HG03064 (cell line): ENCODE data around the gene GALP.
"Not testable (repeated sequence)": the region's sequence is repeated elsewhere in the genome, so short reads cannot be mapped to it uniquely, and the experiment has no call there.

Source experiments
- ATAC-seq: cut with Tn5 transposase; IDR thresholded peaks from one replicate; pipeline ENCODE4 v1.9.1; 2021; ENCODE audit warnings: low read depth; ENCODE audit not compliant: unreplicated experiment

Gene GALP

DNA sequence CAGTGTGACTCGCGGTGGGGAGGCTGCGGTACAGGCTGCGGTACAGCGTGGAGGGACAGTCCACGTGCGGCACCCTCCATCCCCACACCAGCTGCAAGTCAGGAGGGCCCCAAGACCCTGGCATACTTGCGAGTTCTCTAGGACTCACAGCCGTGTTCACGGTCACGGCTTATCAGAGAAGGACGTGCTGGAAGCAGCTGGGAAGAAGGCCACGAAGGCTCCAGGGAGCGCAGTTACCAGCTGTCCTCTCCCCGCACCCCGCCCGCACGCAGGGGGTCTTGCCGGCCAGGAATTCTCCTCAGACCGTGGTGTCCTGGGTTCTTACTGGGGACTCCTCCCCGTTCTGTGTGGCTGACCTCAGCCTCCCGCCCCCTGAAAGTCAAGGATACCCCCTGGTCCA, 28.5 kb upstream of the GALP start:
- ATAC-seq: no peak

DNA sequence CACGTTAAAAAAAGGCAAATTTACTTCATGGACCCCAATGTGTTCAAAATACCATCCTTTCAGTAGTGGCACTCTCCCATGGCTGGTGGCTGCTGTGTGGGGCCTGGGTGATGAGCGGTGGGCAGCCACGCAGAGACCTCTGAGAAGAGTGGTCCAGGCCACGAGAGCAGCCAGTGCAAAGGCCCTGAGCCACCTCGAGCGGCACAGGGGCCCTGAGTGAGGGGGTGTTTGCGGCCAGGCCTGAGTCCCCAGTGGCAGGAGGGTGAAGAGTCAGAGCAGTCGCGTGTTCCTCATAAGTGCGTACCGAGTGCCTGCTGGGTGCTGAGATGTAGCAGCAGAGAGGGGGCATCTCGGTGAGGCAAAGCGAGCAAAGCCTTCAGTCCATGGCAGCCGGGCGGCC, 27.7 kb upstream of the GALP start:
- no peak for ATAC-seq

DNA sequence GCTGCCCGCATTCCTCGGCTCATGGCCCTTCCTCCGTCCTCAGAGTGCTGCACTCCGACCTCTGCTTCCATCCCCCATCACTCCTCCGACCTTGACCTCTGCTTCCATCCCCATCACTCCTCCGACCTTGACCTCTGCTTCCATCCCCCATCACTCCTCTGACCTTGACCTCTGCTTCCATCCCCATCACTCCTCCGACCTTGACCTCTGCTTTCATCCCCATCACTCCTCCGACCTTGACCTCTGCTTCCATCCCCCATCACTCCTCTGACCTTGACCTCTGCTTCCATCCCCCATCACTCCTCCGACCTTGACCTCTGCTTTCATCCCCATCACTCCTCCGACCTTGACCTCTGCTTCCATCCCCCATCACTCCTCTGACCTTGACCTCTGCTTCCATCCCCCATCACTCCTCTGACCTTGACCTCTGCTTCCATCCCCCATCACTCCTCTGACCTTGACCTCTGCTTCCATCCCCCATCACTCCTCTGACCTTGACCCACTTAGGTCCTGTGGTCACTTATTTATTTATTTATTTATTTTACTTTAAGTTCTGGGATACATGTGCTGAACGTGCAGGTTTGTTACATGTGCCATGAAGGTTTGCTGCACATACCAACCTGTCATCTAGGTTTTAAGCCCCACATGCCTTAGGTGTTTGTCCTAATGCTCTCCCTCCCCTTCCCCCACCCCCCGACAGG, 26.7 kb upstream of the GALP start:
- not testable (repeated sequence) for ATAC-seq

DNA sequence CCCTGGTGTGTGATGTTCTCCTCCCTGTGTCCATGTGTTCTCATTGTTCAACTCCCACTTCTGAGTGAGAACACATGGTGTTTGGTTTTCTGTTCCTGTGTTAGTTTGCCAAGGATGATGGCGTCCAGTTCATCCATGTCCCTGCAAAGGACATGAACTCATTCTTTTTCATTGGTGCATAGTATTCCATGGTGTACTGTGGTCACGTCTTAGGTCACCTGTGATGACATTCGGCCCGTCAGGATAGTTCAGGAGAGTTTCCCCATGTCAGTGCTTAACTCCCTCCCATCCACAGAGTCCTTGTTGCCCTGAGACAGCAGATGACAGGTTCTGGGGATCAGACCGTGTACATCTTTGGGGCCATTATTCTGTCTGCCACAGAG, 26.2 kb upstream of the GALP start:
- no peak for ATAC-seq

DNA sequence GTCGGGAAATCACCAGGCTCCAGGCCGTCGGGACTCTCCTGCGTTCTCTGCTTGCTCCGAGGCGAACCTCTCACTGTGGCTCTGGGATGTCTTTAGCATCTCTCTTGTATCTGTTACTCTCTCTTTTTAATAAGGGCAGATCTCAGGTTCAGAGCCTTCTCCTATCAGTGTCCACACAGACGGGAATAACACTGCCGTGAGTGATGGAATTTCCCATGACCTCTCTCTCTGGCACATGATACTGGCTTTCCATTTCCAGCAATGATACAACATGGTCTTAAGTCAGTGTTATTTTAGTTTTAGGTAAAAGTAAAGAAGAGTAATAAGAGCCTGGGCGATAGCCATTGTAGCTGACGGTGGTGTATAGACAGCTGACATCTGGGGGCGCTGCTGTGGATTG, 25.4 kb upstream of the GALP start:
- no peak for ATAC-seq

DNA sequence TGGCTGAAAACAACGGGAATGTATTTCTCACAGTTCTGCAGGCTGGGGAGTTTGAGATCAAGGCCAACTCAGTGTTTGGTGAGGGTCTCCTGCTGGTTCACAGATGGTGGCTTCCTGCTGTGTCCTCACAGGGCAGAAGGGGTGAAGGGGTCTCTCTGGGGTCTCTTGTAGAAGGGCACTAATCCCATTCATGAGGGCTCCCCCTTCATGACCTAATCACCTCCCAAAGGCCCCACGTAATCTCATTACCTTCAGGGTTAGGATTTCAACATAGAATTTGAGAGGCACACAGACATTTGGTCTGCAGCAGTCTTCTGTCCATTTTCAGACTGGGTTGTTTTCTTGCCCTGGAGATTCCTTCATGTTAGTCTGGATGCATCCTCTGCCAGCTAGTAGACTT, 23.2 kb upstream of the GALP start:
- no peak for ATAC-seq

DNA sequence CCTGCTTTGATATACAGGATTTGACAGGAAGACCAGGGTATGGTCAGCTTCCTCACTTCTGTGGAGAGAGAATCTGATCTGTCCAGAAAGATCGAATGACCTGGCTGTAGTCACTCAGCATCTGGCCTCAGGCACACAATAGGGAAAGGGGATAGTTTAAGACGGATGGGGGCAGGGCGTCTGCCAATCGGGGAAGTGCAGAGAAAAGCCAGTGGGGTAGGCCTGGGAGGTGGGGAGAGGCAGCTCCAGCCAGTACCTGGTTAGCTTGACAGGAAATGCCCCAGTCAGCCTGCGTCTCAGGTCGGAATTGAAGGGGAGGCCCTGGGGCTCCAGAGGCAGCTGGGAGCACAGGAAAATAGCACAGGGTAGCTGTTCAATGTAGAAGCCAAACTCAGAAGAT, 22.3 kb upstream of the GALP start:
- ATAC-seq: no peak

DNA sequence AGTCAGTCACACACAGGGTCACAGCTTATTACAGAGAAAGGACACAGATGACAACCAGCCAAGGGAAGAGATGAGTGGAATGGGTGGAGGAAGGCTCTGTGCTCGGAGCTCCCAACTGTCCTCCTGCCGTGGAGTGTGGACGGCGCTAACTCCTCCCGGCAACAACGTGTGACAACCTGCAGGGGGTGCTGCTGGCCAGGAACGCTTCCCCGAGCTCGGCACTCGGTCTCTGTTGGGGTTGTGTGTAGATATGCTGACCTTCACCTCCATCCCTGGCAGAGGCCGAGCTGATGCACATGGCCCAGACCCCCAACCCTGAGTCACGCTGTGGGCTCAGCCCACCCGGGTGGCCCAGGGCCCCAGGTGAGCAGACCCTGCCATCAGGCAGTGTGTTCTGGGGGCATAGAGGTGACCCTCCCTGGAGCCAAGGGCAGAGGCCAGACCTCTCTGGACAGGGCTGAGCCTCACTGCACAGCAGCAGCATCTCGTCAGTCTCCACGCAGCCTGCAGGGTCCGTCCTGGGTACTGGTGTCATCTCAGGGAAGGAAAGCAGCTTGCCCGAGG, 20.6 kb upstream of the GALP start:
- ATAC-seq: no peak

DNA sequence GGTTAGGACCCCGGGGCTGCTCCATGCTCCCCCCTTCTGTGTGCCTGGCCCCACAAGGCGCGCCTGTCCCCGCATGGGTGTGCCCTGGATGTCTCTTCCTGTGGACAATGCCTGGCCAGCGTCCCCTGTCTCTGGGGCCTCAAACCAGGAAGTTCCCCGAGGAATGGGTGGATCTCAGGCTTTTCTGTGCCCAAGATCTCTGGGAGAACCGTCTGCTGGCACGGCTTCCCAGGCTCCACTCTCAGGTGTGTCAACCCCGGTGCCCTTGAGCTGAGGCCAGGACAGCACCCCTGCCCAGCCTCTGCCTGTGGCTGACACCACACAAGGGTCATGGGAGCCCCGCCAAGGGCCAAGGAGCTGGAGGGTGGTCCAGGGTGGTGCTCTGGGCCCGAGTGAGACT, 19.0 kb upstream of the GALP start:
- ATAC-seq: no peak

DNA sequence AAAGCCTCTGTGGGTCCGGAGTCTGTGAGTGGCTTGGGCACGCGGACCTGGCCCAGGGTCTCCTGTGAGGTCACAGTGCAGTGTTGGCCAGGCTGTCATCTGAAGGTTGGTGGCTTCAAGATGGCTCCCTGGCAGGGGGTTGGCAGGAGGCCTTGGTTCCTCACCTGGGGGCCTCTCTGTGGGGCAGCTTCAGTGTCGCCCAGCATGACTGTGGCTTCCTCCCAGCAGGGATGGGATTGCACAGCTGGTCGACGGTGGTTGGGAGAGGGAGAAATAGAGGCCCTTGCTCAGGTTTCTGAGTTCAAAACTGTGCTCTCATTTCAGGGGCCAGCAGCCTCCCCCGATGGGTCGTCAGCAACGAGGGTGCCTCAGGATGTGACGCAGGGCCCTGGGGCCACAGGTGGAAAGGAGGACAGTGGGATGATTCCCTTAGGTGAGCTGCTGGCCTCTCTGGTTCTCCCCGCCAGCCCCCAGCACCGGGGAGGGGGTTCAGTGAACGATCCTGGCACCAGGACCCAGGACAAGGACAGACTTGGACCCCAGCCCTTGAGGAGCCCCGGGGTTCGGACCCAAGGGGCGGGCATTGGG, 17.5 kb upstream of the GALP start:
- no peak for ATAC-seq

DNA sequence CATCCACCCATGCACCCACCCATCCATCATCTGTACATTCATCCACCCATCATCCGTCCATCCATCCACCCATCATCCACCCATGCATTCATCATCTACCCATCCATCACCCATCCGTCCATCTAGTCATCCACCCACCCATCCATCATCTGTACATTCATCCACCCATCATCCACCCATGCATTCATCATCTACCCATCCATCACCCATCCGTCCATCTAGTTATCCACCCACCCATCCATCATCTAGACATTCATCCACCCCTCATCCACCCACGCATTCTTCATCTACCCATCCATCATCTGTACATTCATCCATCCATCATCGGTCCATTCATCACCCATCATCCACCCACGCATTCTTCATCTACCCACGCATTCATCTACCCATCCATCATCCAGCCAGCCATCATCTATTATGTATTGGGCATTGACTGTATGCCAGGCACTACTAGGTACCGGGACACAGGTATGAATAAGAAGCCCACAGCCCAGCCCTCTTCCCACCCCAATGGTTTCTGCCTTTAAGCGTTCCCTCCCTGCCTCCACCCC, 16.7 kb upstream of the GALP start:
- no peak for ATAC-seq

DNA sequence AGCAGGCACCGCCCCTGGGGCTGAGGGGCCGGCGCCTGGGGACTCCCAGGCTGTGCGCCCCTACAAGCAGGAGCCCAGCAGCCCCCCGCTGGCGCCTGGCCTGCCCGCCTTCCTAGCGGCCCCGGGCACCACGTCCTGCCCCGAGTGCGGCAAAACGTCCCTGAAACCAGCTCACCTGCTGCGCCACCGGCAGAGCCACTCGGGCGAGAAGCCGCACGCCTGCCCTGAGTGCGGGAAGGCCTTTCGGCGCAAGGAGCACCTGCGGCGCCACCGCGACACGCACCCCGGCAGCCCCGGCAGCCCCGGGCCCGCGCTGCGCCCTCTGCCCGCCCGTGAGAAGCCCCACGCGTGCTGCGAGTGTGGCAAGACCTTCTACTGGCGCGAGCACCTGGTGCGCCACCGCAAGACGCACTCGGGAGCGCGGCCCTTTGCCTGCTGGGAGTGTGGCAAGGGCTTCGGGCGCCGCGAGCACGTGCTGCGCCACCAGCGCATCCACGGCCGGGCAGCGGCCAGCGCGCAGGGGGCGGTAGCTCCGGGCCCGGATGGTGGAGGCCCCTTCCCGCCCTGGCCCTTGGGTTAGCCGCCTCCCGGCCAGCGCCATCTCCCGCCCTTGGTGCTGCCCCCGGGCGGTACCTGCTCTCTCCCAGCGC, 16.1 kb upstream of the GALP start:
- ATAC-seq: no peak

DNA sequence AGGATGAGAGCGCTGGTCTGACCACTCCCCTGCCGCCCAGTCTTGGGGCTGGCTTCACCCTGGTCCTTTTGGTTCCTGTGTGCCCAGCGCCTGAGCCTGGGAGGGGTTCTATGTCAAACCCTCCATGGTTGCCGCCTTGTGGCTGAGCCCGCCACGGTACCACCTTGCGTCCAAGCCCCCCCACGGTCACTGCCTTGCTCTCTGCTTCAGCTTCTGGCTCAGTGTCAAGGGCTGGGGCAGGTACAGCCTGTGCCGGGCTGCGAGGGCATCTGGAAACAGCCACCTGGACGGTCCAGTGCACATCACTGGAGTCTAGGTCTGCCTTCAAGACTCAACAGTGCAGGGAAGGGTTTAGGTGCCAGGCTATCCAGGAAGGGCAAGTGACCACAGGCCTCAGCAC, 14.3 kb upstream of the GALP start:
- ATAC-seq: no peak

DNA sequence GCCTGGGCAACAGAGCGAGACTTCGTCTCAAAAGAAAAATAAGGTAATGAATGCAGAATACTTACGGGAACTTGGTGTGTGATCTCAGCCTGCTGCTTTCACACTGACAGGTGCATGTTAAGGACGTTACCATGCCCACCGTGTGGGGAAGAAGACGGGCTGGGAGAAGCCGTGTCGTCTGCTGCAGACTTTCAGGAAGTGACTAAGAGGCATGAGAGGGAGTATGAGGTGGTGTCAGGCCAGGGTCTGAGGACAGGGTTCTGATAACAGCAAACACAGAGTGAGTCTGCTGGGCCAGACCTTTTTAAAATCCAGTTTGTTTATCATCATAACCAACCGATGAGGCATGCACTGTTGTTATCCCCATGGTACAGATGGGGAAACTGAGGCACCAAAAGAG, 13.6 kb upstream of the GALP start:
- no peak for ATAC-seq

DNA sequence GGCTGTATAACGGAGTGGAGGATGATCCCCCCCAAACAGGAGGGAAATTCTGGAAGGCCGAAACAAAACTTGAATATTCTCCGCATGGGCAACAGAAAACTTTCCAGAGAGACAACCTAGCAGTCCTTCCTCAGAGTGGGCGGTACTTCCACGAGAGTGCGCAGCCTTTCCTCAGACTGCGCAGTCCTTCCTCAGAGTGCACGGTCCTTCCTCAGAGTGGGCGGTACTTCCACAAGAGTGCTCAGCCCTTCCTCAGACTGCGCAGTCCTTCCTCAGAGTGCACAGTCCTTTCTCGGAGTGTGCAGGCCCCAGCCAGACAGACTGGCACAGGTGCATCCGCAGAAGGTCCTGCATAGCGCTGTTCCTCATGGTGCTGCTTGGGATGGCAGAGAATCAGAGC, 12.7 kb upstream of the GALP start:
- no peak for ATAC-seq

DNA sequence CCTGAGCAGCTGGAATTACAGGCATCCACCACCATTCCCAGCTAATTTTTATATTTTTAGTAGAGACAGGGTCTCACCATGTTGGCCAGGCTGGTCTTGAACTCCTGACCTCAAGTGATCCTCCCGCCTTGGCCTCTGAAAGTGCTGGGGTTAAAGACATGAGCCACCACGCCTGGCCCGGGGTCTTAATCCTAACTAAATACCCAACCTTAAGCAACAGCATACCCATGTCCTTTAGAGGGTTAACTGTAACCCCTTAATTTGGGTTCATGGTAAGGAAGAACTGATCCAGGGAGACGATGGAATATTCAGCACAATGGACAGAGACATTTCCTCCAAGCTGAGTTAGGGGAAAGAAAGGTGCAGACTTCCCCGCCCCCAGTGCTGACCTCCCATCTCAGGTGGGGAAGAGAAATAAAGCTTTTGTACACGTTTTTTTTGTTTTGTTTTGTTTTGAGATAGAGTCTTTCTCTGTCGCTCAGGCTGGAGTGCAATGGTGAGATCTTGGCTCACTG, 8.7 kb upstream of the GALP start:
- no peak for ATAC-seq

DNA sequence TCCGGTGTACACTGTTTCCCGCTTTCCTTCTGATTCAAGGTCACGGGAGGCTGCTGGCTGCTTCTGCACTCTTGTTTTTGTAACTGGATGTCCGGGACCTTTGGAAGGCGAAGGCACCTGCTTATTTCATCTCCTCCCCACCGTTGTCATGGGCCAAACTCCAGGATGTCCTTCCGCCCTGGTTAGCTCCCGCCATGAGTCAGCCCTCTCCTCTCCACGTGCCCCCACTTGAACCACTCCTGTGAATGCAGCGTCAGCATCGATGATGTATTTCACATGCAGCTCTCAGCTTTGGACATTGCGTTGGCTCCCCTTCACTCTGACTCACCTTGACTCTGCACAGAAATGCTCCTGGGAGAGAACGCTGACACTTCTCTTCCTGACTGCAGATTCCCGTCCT, 5.5 kb upstream of the GALP start:
- ATAC-seq: no peak

DNA sequence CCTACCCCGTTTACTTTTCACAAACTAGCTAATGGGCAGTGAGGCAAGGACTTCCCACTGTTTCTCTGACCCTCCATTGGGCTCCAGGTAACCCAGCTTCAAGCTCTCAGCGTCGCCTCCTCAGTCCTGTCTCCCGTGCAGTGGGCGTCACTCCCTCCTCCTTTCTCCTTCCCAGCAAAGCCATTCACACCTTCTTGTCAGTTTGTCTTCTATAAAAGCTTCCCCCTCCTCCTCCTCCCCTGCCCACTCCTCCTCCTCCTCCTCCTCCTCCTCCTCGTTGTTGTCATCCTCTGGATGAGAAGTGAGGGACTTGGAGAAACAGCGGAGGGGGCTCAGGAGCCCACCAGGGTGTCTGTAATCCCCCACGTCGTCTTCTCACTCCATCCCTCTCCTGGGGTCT, 1.7 kb upstream of the GALP start:
- ATAC-seq: no peak

DNA sequence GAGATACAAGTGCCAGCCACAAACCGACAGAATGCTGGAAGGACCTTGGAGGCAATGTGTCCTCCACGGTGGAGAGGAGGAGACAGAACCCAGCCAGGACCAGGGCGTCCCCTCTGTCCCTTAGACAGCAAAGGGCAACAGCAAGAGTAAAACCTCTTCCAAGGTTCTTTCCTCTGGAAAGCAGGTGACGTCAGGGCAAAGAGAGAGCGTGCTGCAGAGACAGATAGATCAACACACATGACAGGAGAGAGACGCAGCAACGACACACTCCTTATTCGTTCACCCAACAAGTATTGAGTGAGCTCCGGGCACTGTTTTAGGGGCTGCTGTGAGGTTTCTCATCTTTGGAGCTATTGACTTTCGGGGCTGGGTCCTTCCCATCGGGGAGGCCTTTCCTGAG, 1.3 kb upstream of the GALP start:
- no peak for ATAC-seq

DNA sequence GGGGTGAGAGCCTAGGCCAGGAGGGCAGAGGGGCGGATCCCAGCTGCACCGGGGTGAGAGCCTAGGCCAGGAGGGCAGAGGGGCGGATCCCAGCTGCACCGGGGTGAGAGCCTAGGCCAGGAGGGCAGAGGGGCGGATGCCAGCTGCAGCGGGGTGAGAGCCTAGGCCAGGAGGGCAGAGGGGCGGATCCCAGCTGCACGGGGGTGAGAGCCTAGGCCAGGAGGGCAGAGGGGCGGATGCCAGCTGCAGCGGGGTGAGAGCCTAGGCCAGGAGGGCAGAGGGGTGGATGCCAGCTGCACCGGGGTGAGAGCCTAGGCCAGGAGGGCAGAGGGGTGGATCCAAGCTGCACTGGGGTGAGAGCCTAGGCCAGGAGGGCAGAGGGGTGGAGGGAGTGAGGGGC, 502 bp downstream of the GALP start:
- not testable (repeated sequence) for ATAC-seq

DNA sequence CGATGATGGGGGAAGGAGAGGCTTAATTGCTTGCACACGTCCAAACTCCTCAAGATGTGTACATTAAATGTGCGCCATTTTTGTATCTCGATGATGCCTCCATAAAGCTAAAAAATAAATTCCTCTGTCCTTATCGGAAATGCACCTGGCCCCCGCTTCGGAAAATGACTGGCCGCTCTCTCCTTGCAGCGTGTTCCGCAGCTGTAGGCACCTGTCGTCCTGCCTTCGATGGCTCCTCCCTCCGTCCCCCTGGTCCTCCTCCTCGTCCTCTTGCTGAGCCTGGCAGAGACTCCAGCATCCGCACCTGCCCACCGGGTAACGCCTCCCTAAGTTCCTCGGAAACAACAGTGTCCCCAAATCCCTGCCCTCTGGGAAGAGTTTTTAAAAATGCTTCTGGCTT, 1.1 kb downstream of the GALP start:
- no peak for ATAC-seq
